Measurements from ENCODE around the gene GPC6.

GRCh38 chr13:94112227-94112626 lies 885.6 kb downstream of the GPC6 start:
- TF ChIP-seq CTCF (IDR thresholded peaks at IDR 0.05), result no peak
- TF ChIP-seq EZH2 (IDR thresholded peaks at IDR 0.05; ENCODE audit: borderline replicate concordance, insufficient read depth, low read depth, low read length, poor library complexity, severe bottlenecking), result no peak

All from B cell (primary cell).